K562 (cell line): ENCODE results near the gene PRMT6. TPM values are rescaled to one million over a fixed set of nuclear protein-coding genes. Genes with fewer than 3 reads are reported as not detected.

Experiments
- ATAC-seq: fragments of 200-7000 bp; cut with Tn5 transposase; 3 replicates; pipeline ENCODE4 v1.9.1; 2020; ENCODE audit warnings: moderate library complexity
- BruUV-seq: library from RNA; stranded (reverse); fragments of 400-500 nt; replicated peaks from 2 replicates; lab custom pipeline; 2021; lab: Mats Ljungman, UMichigan
- CTCF ChIA-PET: fragments of 300-600 bp; formaldehyde crosslinking; extraction: SDS; loops from one replicate; lab custom pipeline; 2021; ENCODE audit warnings: low intra/inter-chr PET ratio; lab: Yijun Ruan, JAX
- POLR2A ChIA-PET: fragments of 300-600, 350-650 bp; sonication (Branson Sonifier 250); formaldehyde crosslinking; extraction: SDS; loops from one replicate; lab custom pipeline; 2021; ENCODE audit warnings: antibody characterized with exemption, inconsistent platforms; lab: Yijun Ruan, JAX
- DNase-seq, 4 experiments: peaks; one replicate each; pipeline versions ENCODE4 v3.0.0 to v3.0.0-alpha.2; 2011 to 2018; ENCODE audit warnings: low spot score in 3 of 4, mixed read lengths in 3 of 4; ENCODE audit errors: extremely low read depth in 1 of 4
- FAIRE-seq: peaks from 2 replicates; lab custom pipeline; 2011; peaks lifted over from hg19 to GRCh38; lab: Jason Lieb, UNC
- H2AFZ ChIP-seq: 2 replicates; pipeline ENCODE4 v1.6.0; 2011; ENCODE audit warnings: low read depth, low read length, control low read depth, inconsistent platforms
- H3K27ac ChIP-seq: fragments of 200-600 bp; 3 replicates; pipeline ENCODE4 v1.8.0; 2011; ENCODE audit warnings: low read depth, mild to moderate bottlenecking, control low read depth, inconsistent platforms, low read length, moderate library complexity, mixed read lengths; ENCODE audit errors: extremely low read depth
- H3K27me3 ChIP-seq, 2 experiments: fragments of 300-600 bp in 1 of 2; 2 replicates in 1 of 2; 3 replicates in 1 of 2; pipeline versions ENCODE4 v1.6.0 to v1.8.0; 2011; ENCODE audit warnings: inconsistent platforms in 2 of 2, low read length in 2 of 2, mild to moderate bottlenecking in 1 of 2, mixed read lengths in 1 of 2, moderate library complexity in 1 of 2; ENCODE audit not compliant: control insufficient read depth in 2 of 2, insufficient read depth in 2 of 2
- H3K36me3 ChIP-seq: fragments of 300-600 bp; 3 replicates; pipeline ENCODE4 v1.8.0; 2011; ENCODE audit warnings: mild to moderate bottlenecking, low read length, inconsistent platforms; ENCODE audit not compliant: control insufficient read depth, insufficient read depth
- H3K4me1 ChIP-seq, 2 experiments: fragments of 200-600 bp in 1 of 2; replicated peaks in 1 of 2; 2 replicates in 1 of 2; 3 replicates in 1 of 2; pipeline versions ENCODE4 v1.5.1 to v1.8.0; 2011; ENCODE audit warnings: inconsistent platforms in 2 of 2, low read length in 2 of 2, mild to moderate bottlenecking in 1 of 2, mixed read lengths in 1 of 2, moderate library complexity in 1 of 2; ENCODE audit not compliant: control insufficient read depth in 2 of 2, insufficient read depth in 2 of 2
- H3K4me2 ChIP-seq: 2 replicates; pipeline ENCODE4 v1.6.1; 2011; ENCODE audit warnings: low read length, control low read depth, inconsistent platforms, mixed read lengths; ENCODE audit not compliant: insufficient read depth
- H3K4me3 ChIP-seq: fragments of 200-600 bp; sonication (generic), shearing (Covaris generic); 2 replicates; pipeline ENCODE4 v1.5.1; 2016; ENCODE audit warnings: control low read depth, inconsistent platforms
- H3K79me2 ChIP-seq: fragments of 200-600 bp; 3 replicates; pipeline ENCODE4 v1.8.0; 2011; ENCODE audit warnings: low read length, inconsistent platforms; ENCODE audit not compliant: control insufficient read depth, insufficient read depth
- H3K9ac ChIP-seq, 2 experiments: 2 replicates each; pipeline versions ENCODE4 v1.6.0 to v1.6.1; 2011; ENCODE audit warnings: low read depth in 2 of 2, low read length in 2 of 2, control low read depth in 1 of 2, inconsistent platforms in 1 of 2, mild to moderate bottlenecking in 1 of 2, mixed read lengths in 1 of 2; ENCODE audit not compliant: insufficient read depth in 1 of 2
- H3K9me1 ChIP-seq: one replicate; pipeline ENCODE4 v1.6.0; 2011; ENCODE audit warnings: inconsistent platforms, mild to moderate bottlenecking, low read length, moderate library complexity; ENCODE audit not compliant: control insufficient read depth, insufficient read depth
- H3K9me3 ChIP-seq: replicated peaks from 2 replicates; pipeline ENCODE4 v1.5.1; 2011; ENCODE audit warnings: low read depth, low read length, inconsistent platforms; ENCODE audit not compliant: control insufficient read depth, insufficient read depth
- H4K20me1 ChIP-seq: replicated peaks from 2 replicates; pipeline ENCODE4 v1.6.1; 2011; ENCODE audit warnings: low read length, inconsistent platforms, mixed read lengths; ENCODE audit not compliant: control insufficient read depth, insufficient read depth
- C11orf30 ChIP-seq: fragments of 450-650 bp; IDR thresholded peaks from 2 replicates; pipeline ENCODE4 v1.6.1; 2016; ENCODE audit warnings: low read depth, mild to moderate bottlenecking
- CCNT2 ChIP-seq: IDR thresholded peaks from 2 replicates; pipeline ENCODE4 v1.6.1; 2011; ENCODE audit warnings: borderline replicate concordance, low read depth, mild to moderate bottlenecking, moderate library complexity, mixed read lengths, low read length; ENCODE audit not compliant: insufficient read length; ENCODE audit errors: extremely low read depth
- MAFF ChIP-seq: IDR thresholded peaks from 2 replicates; pipeline ENCODE4 v1.6.1; 2012; ENCODE audit warnings: low read length, improper control_type of control experiment
- MAFG ChIP-seq: fragments of 450-650 bp; conservative IDR thresholded peaks from 2 replicates; pipeline ENCODE4 v1.6.1; 2016; ENCODE audit warnings: missing genetic modification characterization, missing compliant biosample characterization
- MAFK ChIP-seq: IDR thresholded peaks from 2 replicates; pipeline ENCODE4 v1.6.1; 2011; ENCODE audit warnings: low read length, improper control_type of control experiment
- NFE2L1 ChIP-seq: fragments of 450-650 bp; IDR thresholded peaks from 2 replicates; pipeline ENCODE4 v1.6.1; 2016; ENCODE audit warnings: missing genetic modification characterization, low read depth, mild to moderate bottlenecking, missing compliant biosample characterization, moderate library complexity, borderline replicate concordance
- ZNF316 ChIP-seq: fragments of 450-650 bp; IDR thresholded peaks from 2 replicates; pipeline ENCODE4 v1.6.1; 2016
- ZNF644 ChIP-seq: fragments of 200-800 bp; sonication (Bioruptor generic); IDR thresholded peaks from 2 replicates; pipeline ENCODE4 v1.6.1; 2016; ENCODE audit warnings: low read depth, missing genetic modification characterization, missing compliant biosample characterization
- WGBS: fragments of 100-300 bp; shearing (Covaris generic); methylation state at CpG from one replicate; pipeline ENCODE4 v1.1.6; 2016; ENCODE audit warnings: low coverage, mixed read lengths; ENCODE audit not compliant: insufficient coverage; ENCODE audit errors: missing lambda C conversion rate; 5-methylcytosine and 5-hydroxymethylcytosine counted together
- in situ Hi-C: fragments of 300-500 bp; cut with MboI; formaldehyde crosslinking; loops from 4 replicates; pipeline ENCODE4 v1.15.0; 2018; ENCODE audit warnings: inconsistent platforms, mixed read lengths
- intact Hi-C: fragments of 100-400 bp; cut with micrococcal nuclease; formaldehyde crosslinking; loops from 2 replicates; pipeline ENCODE4 v1.14.2; 2022
- polyA plus RNA-seq, 8 experiments: library from polyadenylated mRNA; depleted of rRNA in 4 of 8; stranded (reverse) in 5 of 8; unstranded in 3 of 8; fragments of >200 nt; fragmentation: Nextera tagmentation in 2 of 8; fragmentation: Illumina TruSeq in 1 of 8; extraction: Ambion mirVana in 2 of 8; extraction: Trizol in 1 of 8; gene quantifications; 2 replicates each; pipeline versions ENCODE4 v1.2.1 to v1.2.3, GENCODE V29; 2011 to 2014; ENCODE audit warnings: inconsistent platforms in 1 of 8, missing spikeins in 1 of 8
- total RNA-seq, 7 experiments: library from RNA; depleted of rRNA in 6 of 7; stranded (reverse); fragments of >200 nt in 6 of 7; fragmentation: Illumina TruSeq in 2 of 7; extraction: Trizol in 2 of 7; gene quantifications; 2 replicates each; pipeline versions ENCODE4 v1.2.1 to v1.2.3, GENCODE V29; 2011 to 2021; ENCODE audit warnings: low replicate concordance in 1 of 7

The PRMT6 gene
- total and polyA plus RNA-seq, 9 of the 15 experiments (the other 6 are each of a cell fraction or from before 2014, with no cell fraction given), result 6.1 to 36.9 (median 29.4) TPM

DNA sequence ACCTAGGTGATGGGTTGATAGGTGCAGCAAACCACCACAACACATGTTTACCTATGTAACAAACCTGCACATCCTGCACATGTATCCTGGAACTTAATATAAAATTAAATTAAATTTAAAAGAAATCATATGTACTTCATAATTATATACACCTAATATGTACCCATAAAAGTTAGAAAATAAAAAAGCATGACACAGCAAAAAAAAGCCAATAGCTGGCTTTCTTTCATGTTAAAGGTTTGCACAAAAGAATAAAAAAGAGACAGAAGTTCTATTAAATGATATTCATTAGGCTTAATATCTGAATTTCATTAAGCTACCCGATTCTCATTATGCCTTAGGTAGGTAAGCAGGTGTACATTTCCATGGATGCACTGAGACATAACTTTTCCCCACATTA is 5.2 kb upstream of the PRMT6 start:
- Histone ChIP-seq H3K9me3 (no peaks in the 10 kb centered on the region), H3K36me3 (no peaks in the 10 kb centered on the region), H3K9ac (no peak overlapping the region), H3K79me2 (no peaks in the 10 kb centered on the region; the same call in 2 of the 3 replicates), H3K4me1 (peaks cover 0 to 5% of the 10 kb centered on the region in 2 experiments; a peak in 2 of 5 replicates), H3K9me1 (no peaks in the 10 kb centered on the region), H3K27ac (no peak overlapping the region), H2AFZ (no peak overlapping the region), H3K27me3 (no peaks in the 10 kb centered on the region), H4K20me1 (no peaks in the 10 kb centered on the region), H3K4me2 (no peak overlapping the region)
- ATAC-seq (no peak), DNase-seq (no peak), FAIRE-seq (no peak)
- intact Hi-C loops, result no loop called here
- WGBS, result 0% methylated on average over 1 of the region's 1 CpG
- in situ Hi-C loops, result no loop called here
- CTCF ChIA-PET, result no interaction called here
- BruUV-seq, result no TSS peak
- no peak for TF ChIP-seq ZNF644 (tag)
- peak; percentile 71 for TF ChIP-seq MAFG
- TF ChIP-seq C11orf30, result peak; percentile 72
- TF ChIP-seq NFE2L1 (tag), result peak; percentile 33; the same call in 1 of the 2 replicates
- no peak for TF ChIP-seq CCNT2
- peak; percentile 87 for TF ChIP-seq ZNF316
- TF ChIP-seq MAFF, result peak; percentile 53
- TF ChIP-seq MAFK, result peak; percentile 74
- TF ChIP-seq, all 486 proteins: peak for 6
- POLR2A ChIA-PET, result no interaction called here
- H3K4me3 ChIP-seq, result no peak overlapping the region
